ENCODE measurements around the gene METTL26.

Gene METTL26

GRCh38 chr16:660459-661183 is 24.5 kb upstream of the METTL26 start:
- POLR2A ChIA-PET, result no interaction called here
- H3K4me3 ChIP-seq (ENCODE audit: low read depth, low read length), result no peak overlapping the region
- CTCF ChIA-PET, result interaction anchor here (1.0 to 2.2 kb wide), 10 partner anchors 10 to 134 kb away, joined by 3 to 11 read pairs (median 4); partner anchors contain the start of gene WDR90
- DNase-seq (ENCODE audit: low read depth, low spot score), result no peak
- TF ChIP-seq CTCF (IDR thresholded peaks at IDR 0.05; ENCODE audit: insufficient read depth, low read length, missing control alignments), result peak; percentile 66

GRCh38 chr16:660132-660458 is 24.0 kb upstream of the METTL26 start:
- no peak overlapping the region for H3K4me3 ChIP-seq (ENCODE audit: low read depth, low read length)
- DNase-seq (ENCODE audit: low read depth, low spot score), result no peak
- TF ChIP-seq CTCF (IDR thresholded peaks at IDR 0.05; ENCODE audit: insufficient read depth, low read length, missing control alignments), result no peak
- ChIA-PET POLR2A (no interaction called here), CTCF (interaction anchor here (1.0 to 2.2 kb wide), 6 partner anchors 10 to 83 kb away, joined by 3 to 11 read pairs (median 4); partner anchors contain the start of gene WDR90)

- no peak overlapping the region for H3K4me3 ChIP-seq (ENCODE audit: low read depth, low read length)
- no peak for TF ChIP-seq CTCF (IDR thresholded peaks at IDR 0.05; ENCODE audit: insufficient read depth, low read length, missing control alignments)
- no peak for DNase-seq (ENCODE audit: low read depth, low spot score)
- CTCF ChIA-PET, result interaction anchor here (0.8 to 2.2 kb wide), 8 partner anchors 8 to 82 kb away, joined by 3 to 11 read pairs (median 3); partner anchors contain the start of gene WDR90
- POLR2A ChIA-PET, result no interaction called here
These were observed 23.5 kb upstream of the METTL26 start for GRCh38 chr16:659618-660017.

GRCh38 chr16:658679-659571 is 22.8 kb upstream of the METTL26 start:
- no peak overlapping the region for H3K4me3 ChIP-seq (ENCODE audit: low read depth, low read length)
- DNase-seq (ENCODE audit: low read depth, low spot score), result no peak
- TF ChIP-seq CTCF (IDR thresholded peaks at IDR 0.05; ENCODE audit: insufficient read depth, low read length, missing control alignments), result no peak
- POLR2A ChIA-PET, result no interaction called here
- CTCF ChIA-PET, result interaction anchor here (0.8 to 2.2 kb wide), 7 partner anchors 9 to 82 kb away, joined by 3 to 11 read pairs (median 3); partner anchors contain the start of gene WDR90

- no peak for TF ChIP-seq CTCF (IDR thresholded peaks at IDR 0.05; ENCODE audit: insufficient read depth, low read length, missing control alignments)
- ChIA-PET POLR2A (no interaction called here), CTCF (interaction anchor here (1.5 kb wide), 1 partner anchor 10 kb away, joined by 6 read pairs; the partner anchor contains the start of gene RHOT2)
- DNase-seq (ENCODE audit: low read depth, low spot score), result no peak
- H3K4me3 ChIP-seq (ENCODE audit: low read depth, low read length), result no peak overlapping the region
These were observed 21.4 kb upstream of the METTL26 start for GRCh38 chr16:657487-657886.

GRCh38 chr16:654034-654433 is 17.9 kb upstream of the METTL26 start:
- H3K4me3 ChIP-seq (ENCODE audit: low read depth, low read length), result no peak overlapping the region
- DNase-seq (ENCODE audit: low read depth, low spot score), result no peak
- CTCF ChIA-PET, result interaction anchor here (1.2 kb wide), 1 partner anchor 13 kb away, joined by 4 read pairs; the partner anchor contains the start of gene RHOT2
- POLR2A ChIA-PET, result no interaction called here
- TF ChIP-seq CTCF (IDR thresholded peaks at IDR 0.05; ENCODE audit: insufficient read depth, low read length, missing control alignments), result no peak
